HFF-Myc (cell line): ENCODE measurements around the gene CES1.
"Not testable (repeated sequence)": the region's sequence is repeated elsewhere in the genome, so short reads cannot be mapped to it uniquely, and the experiment has no call there.

Experiments
- DNase-seq: peaks from one replicate; pipeline ENCODE4 v3.0.0-alpha.2; 2011; ENCODE audit warnings: low read depth; ENCODE audit errors: extremely low read depth
- H3K4me3 ChIP-seq: replicated peaks from 2 replicates; pipeline ENCODE4 v1.5.1; 2011; ENCODE audit warnings: low read depth, mild to moderate bottlenecking, control low read depth, low read length
- TF ChIP-seq, protein P1 (sequence below): IDR thresholded peaks from 2 replicates; pipeline ENCODE4 v1.5.1; 2012; ENCODE audit warnings: mild to moderate bottlenecking, low read depth, low read length, control low read depth; ENCODE audit errors: missing control alignments

Gene CES1

DNA sequence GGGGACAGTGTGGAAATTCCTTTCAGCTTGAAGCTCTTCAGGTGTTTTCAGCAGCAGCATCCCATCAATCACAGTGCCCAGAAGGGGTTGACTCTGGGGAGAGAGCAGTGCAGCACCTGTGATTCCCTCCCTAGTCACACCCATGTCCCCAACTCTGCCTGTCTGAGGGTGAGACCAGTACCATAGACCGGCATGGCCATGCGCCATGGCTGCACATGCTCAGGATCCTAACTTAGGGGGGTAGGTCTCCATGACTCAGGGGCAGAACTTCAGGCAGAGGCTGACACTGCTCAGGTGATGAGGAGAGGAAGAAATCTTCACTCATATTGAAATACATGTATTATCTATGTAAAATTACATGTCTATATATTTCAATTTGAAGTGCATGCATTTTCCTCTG is 19.9 kb downstream of the CES1 start:
- no peak overlapping the region for H3K4me3 ChIP-seq
- TF ChIP-seq, protein P1, sequence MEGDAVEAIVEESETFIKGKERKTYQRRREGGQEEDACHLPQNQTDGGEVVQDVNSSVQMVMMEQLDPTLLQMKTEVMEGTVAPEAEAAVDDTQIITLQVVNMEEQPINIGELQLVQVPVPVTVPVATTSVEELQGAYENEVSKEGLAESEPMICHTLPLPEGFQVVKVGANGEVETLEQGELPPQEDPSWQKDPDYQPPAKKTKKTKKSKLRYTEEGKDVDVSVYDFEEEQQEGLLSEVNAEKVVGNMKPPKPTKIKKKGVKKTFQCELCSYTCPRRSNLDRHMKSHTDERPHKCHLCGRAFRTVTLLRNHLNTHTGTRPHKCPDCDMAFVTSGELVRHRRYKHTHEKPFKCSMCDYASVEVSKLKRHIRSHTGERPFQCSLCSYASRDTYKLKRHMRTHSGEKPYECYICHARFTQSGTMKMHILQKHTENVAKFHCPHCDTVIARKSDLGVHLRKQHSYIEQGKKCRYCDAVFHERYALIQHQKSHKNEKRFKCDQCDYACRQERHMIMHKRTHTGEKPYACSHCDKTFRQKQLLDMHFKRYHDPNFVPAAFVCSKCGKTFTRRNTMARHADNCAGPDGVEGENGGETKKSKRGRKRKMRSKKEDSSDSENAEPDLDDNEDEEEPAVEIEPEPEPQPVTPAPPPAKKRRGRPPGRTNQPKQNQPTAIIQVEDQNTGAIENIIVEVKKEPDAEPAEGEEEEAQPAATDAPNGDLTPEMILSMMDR = no peak
- DNase-seq = no peak

DNA sequence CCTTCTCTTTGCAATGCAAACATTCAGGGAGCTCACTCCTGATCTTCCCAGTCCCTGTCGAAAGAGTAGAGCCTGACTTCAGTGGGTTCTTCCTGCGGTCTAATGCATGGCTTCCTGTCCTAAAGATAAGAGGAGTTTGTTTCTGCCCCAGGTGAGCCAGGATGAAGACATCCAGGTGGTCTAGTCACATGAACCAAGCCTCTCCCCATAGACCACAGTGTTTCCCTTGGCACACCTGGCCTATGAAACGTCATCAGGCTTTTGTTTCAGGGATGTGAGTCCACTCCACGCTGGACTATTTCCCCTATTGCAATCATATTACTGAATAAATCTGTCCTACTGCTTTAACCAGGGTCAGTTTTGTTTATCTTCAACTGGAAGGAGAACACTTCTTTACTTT is 21.1 kb downstream of the CES1 start:
- TF ChIP-seq, protein P1 = no peak
- H3K4me3 ChIP-seq = no peak overlapping the region
- no peak for DNase-seq

DNA sequence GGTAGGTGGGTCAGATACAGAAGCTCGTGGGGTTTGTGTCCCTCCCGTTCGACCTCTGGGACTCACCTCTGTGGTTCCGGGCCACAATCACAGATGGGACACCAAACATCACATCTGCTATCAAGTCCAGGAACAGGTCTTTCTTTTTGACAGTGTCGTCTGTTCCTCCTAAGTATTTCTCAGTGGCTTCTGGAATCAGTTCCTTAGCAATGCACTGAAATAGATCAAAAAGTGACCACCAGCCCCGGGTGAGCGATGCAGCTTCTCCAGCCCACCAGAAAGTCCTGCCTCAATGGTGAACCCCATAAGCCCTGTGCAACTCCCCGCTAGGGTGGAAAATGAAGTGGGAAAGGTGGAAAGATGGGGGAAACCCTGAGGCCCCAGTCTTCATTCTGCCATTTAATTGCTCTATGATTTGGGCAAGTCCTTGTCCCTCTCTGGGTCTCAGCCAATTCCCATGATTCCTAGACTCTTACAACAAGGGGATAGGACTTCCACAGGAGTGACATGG is 22.4 kb downstream of the CES1 start:
- H3K4me3 ChIP-seq = no peak overlapping the region
- TF ChIP-seq, protein P1 = no peak
- no peak for DNase-seq

DNA sequence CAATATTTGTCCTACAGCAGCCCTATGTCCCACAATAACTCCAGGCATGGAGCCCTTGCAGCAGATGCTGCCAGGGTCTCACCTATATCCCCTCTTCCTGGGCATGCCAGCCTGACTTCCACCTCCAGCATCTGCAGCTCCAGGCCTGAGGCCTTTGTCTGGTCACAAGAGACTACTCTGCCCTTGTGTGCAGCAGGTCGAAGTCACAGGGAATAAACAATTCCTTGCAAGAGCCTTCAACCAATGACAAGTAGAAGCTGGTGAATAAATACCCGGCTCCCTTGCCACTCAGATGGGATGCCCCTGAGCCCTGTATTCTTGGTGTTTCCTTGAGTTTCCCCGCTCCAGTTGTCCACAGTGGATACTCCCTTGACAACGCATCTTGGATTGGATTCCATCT is 23.0 kb downstream of the CES1 start:
- no peak for DNase-seq
- H3K4me3 ChIP-seq = no peak overlapping the region
- TF ChIP-seq, protein P1 = no peak

DNA sequence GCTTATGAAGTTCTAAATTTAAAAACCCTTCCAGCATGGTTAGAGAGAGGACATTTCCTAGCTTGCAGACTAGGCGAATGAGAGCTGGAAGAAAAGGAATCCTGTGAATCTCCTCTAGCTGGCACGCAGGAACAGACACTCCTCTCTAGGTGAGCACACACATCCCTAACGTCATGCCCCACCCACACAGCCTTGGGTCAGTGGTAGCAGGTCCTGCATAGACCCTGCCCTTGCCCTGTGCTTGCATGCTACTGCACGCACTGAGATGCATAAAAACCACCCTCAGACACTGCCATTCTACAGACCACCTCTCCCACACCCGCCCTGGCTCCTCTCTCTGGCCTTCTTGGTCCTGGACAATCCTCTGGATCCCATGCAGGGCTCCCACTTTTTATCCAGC is 23.5 kb downstream of the CES1 start:
- H3K4me3 ChIP-seq = no peak overlapping the region
- TF ChIP-seq, protein P1 = no peak
- no peak for DNase-seq

DNA sequence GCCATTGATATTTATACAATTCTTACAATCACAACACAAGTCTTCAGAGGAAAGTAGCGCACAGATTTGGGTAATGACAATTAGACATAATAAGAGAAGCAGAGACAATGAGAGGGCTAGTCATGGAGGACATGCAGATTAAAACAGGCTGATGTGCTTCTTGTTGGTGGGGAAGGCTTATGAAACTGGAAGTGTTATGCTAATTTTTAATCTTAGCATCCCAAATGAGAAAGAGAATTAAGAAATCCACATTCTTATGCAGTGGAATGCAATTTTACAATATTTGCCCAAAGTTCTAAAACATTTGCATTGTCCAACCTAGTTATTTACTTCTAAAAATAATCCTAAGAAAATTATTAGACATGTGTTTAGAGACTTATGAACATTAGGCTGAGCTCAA is 24.6 kb downstream of the CES1 start:
- H3K4me3 ChIP-seq, DNase-seq: not testable (repeated sequence)

DNA sequence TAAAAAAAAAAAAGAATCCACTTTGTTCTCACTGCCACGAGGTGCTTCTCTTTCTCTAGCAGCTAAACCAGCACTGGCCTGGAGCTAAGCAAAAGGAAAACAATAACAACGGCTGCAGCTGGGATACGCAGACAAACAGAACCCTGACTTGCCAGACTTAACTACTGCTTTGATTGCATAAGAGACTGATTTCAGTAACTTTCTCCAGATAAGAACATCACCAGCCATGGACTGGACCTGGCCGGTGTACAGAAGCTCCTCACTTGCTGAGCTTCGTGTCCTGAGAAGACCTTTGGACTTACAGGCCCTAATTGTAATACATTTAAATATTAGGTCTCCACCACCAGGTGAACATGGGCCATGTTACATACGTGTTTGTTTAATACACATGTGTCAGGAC is 27.8 kb downstream of the CES1 start:
- not testable (repeated sequence) for DNase-seq, H3K4me3 ChIP-seq

DNA sequence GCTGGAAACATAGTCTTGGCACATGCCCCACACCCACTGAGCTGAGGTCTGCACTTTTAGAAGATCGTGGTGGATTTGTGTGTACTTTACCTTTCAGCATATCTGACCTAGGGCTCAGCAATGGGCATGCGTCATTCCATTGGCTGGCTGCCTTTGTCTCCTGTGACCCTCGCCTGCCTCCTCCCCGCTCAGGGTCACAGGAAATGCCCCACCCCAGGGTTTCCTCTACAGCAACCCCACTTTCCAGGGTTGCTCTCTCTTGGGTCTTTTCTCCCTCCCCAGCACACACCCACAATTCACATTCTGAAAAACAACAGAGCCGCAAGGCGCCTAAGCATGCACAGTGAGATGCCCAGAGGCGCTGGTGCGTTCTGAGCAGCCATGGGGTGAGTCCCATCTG is 29.2 kb downstream of the CES1 start:
- H3K4me3 ChIP-seq, DNase-seq: not testable (repeated sequence)

DNA sequence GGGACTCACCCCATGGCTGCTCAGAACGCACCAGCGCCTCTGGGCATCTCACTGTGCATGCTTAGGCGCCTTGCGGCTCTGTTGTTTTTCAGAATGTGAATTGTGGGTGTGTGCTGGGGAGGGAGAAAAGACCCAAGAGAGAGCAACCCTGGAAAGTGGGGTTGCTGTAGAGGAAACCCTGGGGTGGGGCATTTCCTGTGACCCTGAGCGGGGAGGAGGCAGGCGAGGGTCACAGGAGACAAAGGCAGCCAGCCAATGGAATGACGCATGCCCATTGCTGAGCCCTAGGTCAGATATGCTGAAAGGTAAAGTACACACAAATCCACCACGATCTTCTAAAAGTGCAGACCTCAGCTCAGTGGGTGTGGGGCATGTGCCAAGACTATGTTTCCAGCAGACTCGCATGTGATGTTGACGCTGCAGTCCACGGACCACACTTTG is 39.9 kb downstream of the CES1 start:
- DNase-seq, H3K4me3 ChIP-seq: not testable (repeated sequence)

DNA sequence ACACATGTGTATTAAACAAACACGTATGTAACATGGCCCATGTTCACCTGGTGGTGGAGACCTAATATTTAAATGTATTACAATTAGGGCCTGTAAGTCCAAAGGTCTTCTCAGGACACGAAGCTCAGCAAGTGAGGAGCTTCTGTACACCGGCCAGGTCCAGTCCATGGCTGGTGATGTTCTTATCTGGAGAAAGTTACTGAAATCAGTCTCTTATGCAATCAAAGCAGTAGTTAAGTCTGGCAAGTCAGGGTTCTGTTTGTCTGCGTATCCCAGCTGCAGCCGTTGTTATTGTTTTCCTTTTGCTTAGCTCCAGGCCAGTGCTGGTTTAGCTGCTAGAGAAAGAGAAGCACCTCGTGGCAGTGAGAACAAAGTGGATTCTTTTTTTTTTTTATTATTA is 41.4 kb downstream of the CES1 start:
- DNase-seq, H3K4me3 ChIP-seq: not testable (repeated sequence)

DNA sequence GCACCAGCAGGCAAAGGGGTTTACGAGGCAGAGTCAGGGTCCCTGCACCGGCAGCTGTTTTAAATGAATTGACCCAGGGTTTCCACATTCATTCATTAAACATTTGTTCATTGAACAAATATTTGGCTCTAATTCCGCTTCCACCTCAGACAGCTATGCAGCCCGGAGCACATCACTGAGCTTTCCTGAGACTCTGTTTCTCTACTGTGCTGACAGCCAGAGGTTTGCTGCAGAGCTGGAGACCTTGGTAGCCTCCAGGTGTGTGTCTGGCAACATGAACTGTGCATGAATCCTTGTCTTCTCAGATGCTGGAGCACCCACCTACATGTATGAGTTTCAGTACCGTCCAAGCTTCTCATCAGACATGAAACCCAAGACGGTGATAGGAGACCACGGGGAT is 42.7 kb downstream of the CES1 start:
- not testable (repeated sequence) for H3K4me3 ChIP-seq, DNase-seq

DNA sequence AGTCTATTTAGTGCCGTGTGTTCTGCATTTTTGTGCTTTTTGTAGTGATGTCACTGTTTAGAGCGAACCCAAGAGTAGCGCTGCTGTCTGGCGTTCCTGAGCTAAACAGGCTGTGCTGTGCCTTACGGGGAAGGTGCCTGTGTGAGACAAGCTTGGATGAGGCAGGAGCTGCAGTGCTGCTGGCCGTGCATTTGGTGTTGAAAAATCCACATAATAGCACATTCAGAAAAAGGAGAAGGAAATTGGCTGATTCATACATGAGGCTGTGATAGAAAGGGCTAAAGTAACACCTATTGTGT is 50.2 kb downstream of the CES1 start:
- not testable (repeated sequence) for H3K4me3 ChIP-seq, DNase-seq

DNA sequence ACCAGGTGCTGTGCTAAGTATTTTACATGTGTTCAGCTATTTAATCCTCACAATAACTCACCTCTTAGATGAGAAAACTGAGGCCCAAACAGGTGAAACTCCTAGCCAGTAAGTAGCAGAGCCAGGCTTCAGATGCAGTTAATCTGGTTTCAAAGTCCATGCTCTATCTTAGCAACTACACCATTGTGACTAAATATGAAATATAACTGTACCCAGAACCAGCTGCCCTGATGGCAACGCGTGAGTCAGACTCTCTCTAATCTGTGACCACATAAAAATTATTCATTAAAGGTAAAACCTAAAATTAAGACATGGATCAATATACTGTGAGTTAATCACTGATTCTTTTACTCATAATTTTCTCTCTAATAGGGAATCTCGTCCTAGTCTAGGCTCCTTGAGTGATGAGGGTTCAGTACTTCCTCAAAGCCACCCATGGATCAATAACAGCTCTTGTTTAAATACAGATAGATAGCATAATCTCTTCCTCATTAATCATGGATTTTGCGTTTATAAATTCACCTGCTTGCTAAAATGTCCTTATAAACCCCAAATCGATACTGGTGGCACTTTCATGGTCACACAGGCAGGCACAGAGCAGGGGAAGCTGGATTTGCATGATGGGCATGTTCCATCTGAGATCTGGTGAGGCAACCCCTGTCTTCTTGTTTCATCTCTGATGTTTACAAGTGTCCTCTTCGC is 50.7 kb downstream of the CES1 start:
- H3K4me3 ChIP-seq, DNase-seq: not testable (repeated sequence)
